A549 (cell line): ENCODE data around the gene CDYL. TPM values are rescaled to one million over a fixed set of nuclear protein-coding genes. Genes with fewer than 3 reads are reported as not detected.
A peak's percentile ranks its signal among the peaks of the same experiment; 100 is the strongest.

Experiments
- ATAC-seq, 2 experiments: fragments of 200-7000 bp in 1 of 2; fragments of >200 bp in 1 of 2; cut with Nextera tagmentation in 1 of 2; cut with Tn5 transposase in 1 of 2; 3 replicates each; pipeline versions ENCODE4 v1.8.0 to v1.9.1; 2018 to 2020; ENCODE audit warnings: mild to moderate bottlenecking in 1 of 2, moderate library complexity in 1 of 2
- CTCF ChIA-PET: fragments of 300-600 bp; sonication (Branson Sonifier 250); formaldehyde crosslinking; extraction: SDS; loops from one replicate; lab custom pipeline; 2021; ENCODE audit warnings: antibody characterized with exemption, inconsistent platforms; lab: Yijun Ruan, JAX
- POLR2A ChIA-PET: fragments of 350-600 bp; formaldehyde crosslinking; extraction: SDS; loops from one replicate; lab custom pipeline; 2021; ENCODE audit warnings: antibody characterized with exemption, inconsistent platforms; lab: Yijun Ruan, JAX
- DNase-seq, 2 experiments: peaks; one replicate each; pipeline versions ENCODE4 v3.0.0 to v3.0.0-alpha.2; 2011 to 2016; ENCODE audit warnings: low read depth in 1 of 2, low spot score in 1 of 2
- FAIRE-seq: peaks from 2 replicates; lab custom pipeline; 2011; peaks lifted over from hg19 to GRCh38; lab: Jason Lieb, UNC
- H3K27ac ChIP-seq, 2 experiments: fragments of >200 bp; sonication (Bioruptor Twin); formaldehyde crosslinking; 3 replicates each; pipeline ENCODE4 v1.5.1; 2016 to 2017
- H3K4me1 ChIP-seq: fragments of >200 bp; sonication (Bioruptor Twin); formaldehyde crosslinking; 3 replicates; pipeline ENCODE4 v1.6.1; 2016
- H3K4me2 ChIP-seq: fragments of >200 bp; sonication (Bioruptor Twin); formaldehyde crosslinking; 3 replicates; pipeline ENCODE4 v1.6.1; 2016
- H3K4me3 ChIP-seq: fragments of >200 bp; sonication (Bioruptor Twin); formaldehyde crosslinking; 3 replicates; pipeline ENCODE4 v1.5.1; 2016
- H3K9me3 ChIP-seq: fragments of >200 bp; sonication (Bioruptor Twin); formaldehyde crosslinking; 3 replicates; pipeline ENCODE4 v1.6.1; 2016
- ATOH8 ChIP-seq: fragments of 250-450 bp; sonication (Bioruptor Pico); IDR thresholded peaks from 2 replicates; pipeline ENCODE4 v1.5.0; 2020; ENCODE audit warnings: low read depth, mild to moderate bottlenecking, moderate library complexity
- CBX8 ChIP-seq: fragments of 200-600 bp; sonication (generic); IDR thresholded peaks from 2 replicates; pipeline ENCODE4 v1.6.1; 2016
- EHF ChIP-seq: fragments of 250-450 bp; sonication (Bioruptor Pico); IDR thresholded peaks from 2 replicates; pipeline ENCODE4 v1.5.0; 2020; ENCODE audit warnings: mild to moderate bottlenecking
- EP300 ChIP-seq, 2 experiments: fragments of >200 bp; sonication (Bioruptor Twin); formaldehyde crosslinking; IDR thresholded peaks; 2 replicates in 1 of 2; 3 replicates in 1 of 2; pipeline ENCODE4 v1.6.1; 2016 to 2017
- FOXS1 ChIP-seq: fragments of 250-450 bp; sonication (Bioruptor Pico); IDR thresholded peaks from 2 replicates; pipeline ENCODE4 v1.5.0; 2020; ENCODE audit warnings: mild to moderate bottlenecking, moderate library complexity
- HES2 ChIP-seq: fragments of >200 bp; sonication (Bioruptor Twin); formaldehyde crosslinking; IDR thresholded peaks from 2 replicates; pipeline ENCODE4 v1.6.1; 2016
- HOXB5 ChIP-seq: fragments of 250-450 bp; sonication (Bioruptor Pico); IDR thresholded peaks from 2 replicates; pipeline ENCODE4 v1.5.0; 2020; ENCODE audit warnings: mild to moderate bottlenecking, moderate library complexity
- KDM5A ChIP-seq: fragments of 200-600 bp; sonication (generic); IDR thresholded peaks from 2 replicates; pipeline ENCODE4 v1.6.1; 2016; ENCODE audit warnings: antibody characterized with exemption, mild to moderate bottlenecking
- MYC ChIP-seq: IDR thresholded peaks from 2 replicates; pipeline ENCODE4 v1.6.1; 2012; ENCODE audit warnings: mild to moderate bottlenecking, inconsistent platforms, low read length, improper control_type of control experiment, borderline replicate concordance
- NPAS2 ChIP-seq: fragments of 250-450 bp; sonication (Bioruptor Pico); IDR thresholded peaks from 2 replicates; pipeline ENCODE4 v1.8.0; 2022; ENCODE audit warnings: mild to moderate bottlenecking, moderate library complexity, borderline replicate concordance
- PHF8 ChIP-seq: fragments of 200-600 bp; sonication (generic); IDR thresholded peaks from 2 replicates; pipeline ENCODE4 v1.6.1; 2016; ENCODE audit warnings: low read depth, mild to moderate bottlenecking, antibody characterized with exemption, moderate library complexity, borderline replicate concordance
- POLR2A ChIP-seq: IDR thresholded peaks from 2 replicates; pipeline ENCODE4 v1.6.1; 2012; ENCODE audit warnings: mild to moderate bottlenecking, low read length
- POLR2AphosphoS2 ChIP-seq: conservative IDR thresholded peaks from 2 replicates; pipeline ENCODE4 v1.6.1; 2012; ENCODE audit warnings: low read length, improper control_type of control experiment, inconsistent platforms
- RNF2 ChIP-seq: fragments of 200-600 bp; sonication (generic); IDR thresholded peaks from 2 replicates; pipeline ENCODE4 v1.6.1; 2016; ENCODE audit warnings: low read depth, mild to moderate bottlenecking, antibody characterized with exemption, moderate library complexity, borderline replicate concordance
- SMC3 ChIP-seq: fragments of >200 bp; sonication (Bioruptor Twin); formaldehyde crosslinking; IDR thresholded peaks from 3 replicates; pipeline ENCODE4 v1.6.1; 2018; ENCODE audit warnings: inconsistent platforms
- TP53 ChIP-seq: fragments of 250-450 bp; sonication (Bioruptor Pico); IDR thresholded peaks from 2 replicates; pipeline ENCODE4 v1.5.0; 2021; ENCODE audit warnings: mild to moderate bottlenecking, moderate library complexity
- ZFP36 ChIP-seq: fragments of 450-650 bp; IDR thresholded peaks from 2 replicates; pipeline ENCODE4 v1.6.1; 2014; ENCODE audit warnings: borderline replicate concordance; ENCODE audit not compliant: partially characterized antibody
- ZNF302 ChIP-seq: fragments of 250-450 bp; sonication (Bioruptor Pico); IDR thresholded peaks from 2 replicates; pipeline ENCODE4 v1.9.0; 2021; ENCODE audit warnings: inconsistent platforms, mild to moderate bottlenecking, moderate library complexity
- WGBS: methylation state at CpG from one replicate; pipeline ENCODE4 v1.1.6; 2017; ENCODE audit errors: missing lambda C conversion rate; 5-methylcytosine and 5-hydroxymethylcytosine counted together
- polyA plus RNA-seq, 4 experiments: library from polyadenylated mRNA; depleted of rRNA in 3 of 4; stranded (reverse); fragments of >200 nt; fragmentation: RNase III in 1 of 4; extraction: RNeasy Plus Mini Kit Qiagen cat#74134 plus additional on column Dnase treatment in 1 of 4; gene quantifications; 2 replicates in 3 of 4; 3 replicates in 1 of 4; pipeline ENCODE4 v1.2.3, GENCODE V29; 2011 to 2017
- TF ChIP-seq, protein P1 (sequence below): fragments of 200-600 bp; sonication (generic); IDR thresholded peaks from 2 replicates; pipeline ENCODE4 v1.6.1; 2016; ENCODE audit warnings: antibody characterized with exemption, mild to moderate bottlenecking, moderate library complexity
- TF ChIP-seq, protein P2 (sequence below): IDR thresholded peaks from 2 replicates; pipeline ENCODE4 v1.6.1; 2012

CDYL gene
- polyA plus RNA-seq, 2 of the 4 experiments (the other 2 are of a cell fraction) = 18.6 to 42.7 TPM

DNA sequence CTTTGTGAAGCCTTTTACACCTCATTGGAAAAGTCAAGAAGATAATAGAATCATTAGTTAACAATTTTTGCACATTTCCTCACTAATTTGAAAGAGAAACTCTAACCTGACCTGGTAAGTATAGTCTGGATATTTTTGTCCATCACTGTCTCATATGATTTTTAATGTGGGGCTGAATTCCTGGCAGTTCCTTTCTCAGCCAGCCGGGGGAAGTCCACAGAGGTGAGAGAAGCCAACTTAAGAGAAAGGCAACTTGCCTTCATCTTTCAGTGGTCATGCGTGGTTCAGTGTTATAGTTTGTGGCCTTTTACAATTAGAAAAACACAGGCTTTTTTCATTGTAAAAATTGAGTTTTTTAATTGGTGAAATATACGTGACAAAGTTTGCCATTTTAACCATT is 80.6 kb downstream of the CDYL start:
- FAIRE-seq = no peak
- POLR2A ChIA-PET = no interaction called here
- TF ChIP-seq ZNF302 (CRISPR knock-in tag) (no peak), EHF (no peak), PHF8 (no peak), TP53 (CRISPR knock-in tag) (no peak), KDM5A (no peak), ZFP36 (no peak), CBX8 (no peak), SMC3 (no peak), POLR2AphosphoS2 (no peak), EP300 (IDR thresholded peaks at IDR 0.05) (no peak)
- TF ChIP-seq, protein P1, sequence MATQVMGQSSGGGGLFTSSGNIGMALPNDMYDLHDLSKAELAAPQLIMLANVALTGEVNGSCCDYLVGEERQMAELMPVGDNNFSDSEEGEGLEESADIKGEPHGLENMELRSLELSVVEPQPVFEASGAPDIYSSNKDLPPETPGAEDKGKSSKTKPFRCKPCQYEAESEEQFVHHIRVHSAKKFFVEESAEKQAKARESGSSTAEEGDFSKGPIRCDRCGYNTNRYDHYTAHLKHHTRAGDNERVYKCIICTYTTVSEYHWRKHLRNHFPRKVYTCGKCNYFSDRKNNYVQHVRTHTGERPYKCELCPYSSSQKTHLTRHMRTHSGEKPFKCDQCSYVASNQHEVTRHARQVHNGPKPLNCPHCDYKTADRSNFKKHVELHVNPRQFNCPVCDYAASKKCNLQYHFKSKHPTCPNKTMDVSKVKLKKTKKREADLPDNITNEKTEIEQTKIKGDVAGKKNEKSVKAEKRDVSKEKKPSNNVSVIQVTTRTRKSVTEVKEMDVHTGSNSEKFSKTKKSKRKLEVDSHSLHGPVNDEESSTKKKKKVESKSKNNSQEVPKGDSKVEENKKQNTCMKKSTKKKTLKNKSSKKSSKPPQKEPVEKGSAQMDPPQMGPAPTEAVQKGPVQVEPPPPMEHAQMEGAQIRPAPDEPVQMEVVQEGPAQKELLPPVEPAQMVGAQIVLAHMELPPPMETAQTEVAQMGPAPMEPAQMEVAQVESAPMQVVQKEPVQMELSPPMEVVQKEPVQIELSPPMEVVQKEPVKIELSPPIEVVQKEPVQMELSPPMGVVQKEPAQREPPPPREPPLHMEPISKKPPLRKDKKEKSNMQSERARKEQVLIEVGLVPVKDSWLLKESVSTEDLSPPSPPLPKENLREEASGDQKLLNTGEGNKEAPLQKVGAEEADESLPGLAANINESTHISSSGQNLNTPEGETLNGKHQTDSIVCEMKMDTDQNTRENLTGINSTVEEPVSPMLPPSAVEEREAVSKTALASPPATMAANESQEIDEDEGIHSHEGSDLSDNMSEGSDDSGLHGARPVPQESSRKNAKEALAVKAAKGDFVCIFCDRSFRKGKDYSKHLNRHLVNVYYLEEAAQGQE = no peak
- CTCF ChIA-PET = no interaction called here
- no peak for DNase-seq
- Histone ChIP-seq H3K4me3 (no peak overlapping the region), H3K9me3 (no peaks in the 10 kb centered on the region), H3K4me2 (no peak overlapping the region), H3K4me1 (peaks cover 24% of the 10 kb centered on the region), H3K27ac (no peak overlapping the region)
- ATAC-seq = peak in 1 of 2 experiments; percentile 64; a peak in 3 of 6 replicates
- whole genome bisulfite sequencing = 79% methylated on average over 3 of the region's 3 CpGs

DNA sequence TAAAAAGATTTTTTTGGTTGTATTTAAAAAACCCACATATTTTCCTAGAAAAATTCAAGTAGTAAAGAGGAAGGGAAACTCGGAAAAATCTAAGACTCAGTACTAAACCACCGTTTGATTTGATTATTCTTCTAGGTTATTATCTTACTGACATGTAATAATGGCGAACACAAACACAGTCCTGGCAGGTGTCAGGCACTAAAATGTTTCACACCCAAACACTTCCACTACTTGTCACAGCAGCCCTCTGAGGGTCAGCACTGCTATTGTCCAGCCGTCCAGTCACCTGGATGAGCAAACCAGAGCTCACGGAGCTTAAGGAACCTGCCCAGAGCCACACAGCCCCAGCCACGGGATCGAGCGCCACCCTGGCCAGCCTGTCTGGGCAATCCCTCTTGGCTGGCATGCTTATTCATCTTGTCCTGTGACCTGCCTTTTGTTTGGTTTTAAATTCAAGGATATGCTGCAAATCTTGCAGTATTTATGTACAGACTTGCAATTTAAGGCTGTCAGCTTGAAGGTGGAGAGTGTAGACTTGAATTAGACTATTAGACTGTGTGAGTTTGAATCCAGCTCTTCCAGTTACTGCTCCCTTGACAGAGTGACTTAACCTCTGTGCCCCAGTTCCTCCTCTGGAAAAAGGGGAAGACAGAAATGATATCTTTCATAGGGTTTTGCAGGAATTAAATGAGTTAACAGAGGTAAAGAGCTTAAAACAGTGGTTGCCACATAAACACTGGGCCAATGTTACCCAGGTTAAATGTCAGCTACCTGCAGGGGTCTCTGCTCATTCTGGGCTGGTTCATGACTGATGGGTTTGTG is 82.2 kb downstream of the CDYL start:
- FAIRE-seq (no peak), ATAC-seq (no peak), DNase-seq (no peak)
- H3K4me1 ChIP-seq = peaks cover 22% of the 10 kb centered on the region
- no peak overlapping the region for H3K4me2 ChIP-seq
- no peak overlapping the region for H3K27ac ChIP-seq
- POLR2A ChIA-PET = interaction anchor here (0.5 kb wide), 1 partner anchor 43 kb away, joined by 3 read pairs; no protein-coding TSS in a partner anchor
- WGBS = 91% methylated on average over 8 of the region's 8 CpGs
- CTCF ChIA-PET = interaction anchor here (0.9 kb wide), 1 partner anchor 13 kb away, joined by 5 read pairs; no protein-coding TSS in a partner anchor
- no peak for TF ChIP-seq RNF2
- no peak for TF ChIP-seq ATOH8 (CRISPR knock-in tag)
- TF ChIP-seq MYC = no peak
- TF ChIP-seq HES2 = no peak
- TF ChIP-seq POLR2A = no peak
- TF ChIP-seq NPAS2 = no peak
- TF ChIP-seq HOXB5 (CRISPR knock-in tag) = no peak
- TF ChIP-seq, protein P2, sequence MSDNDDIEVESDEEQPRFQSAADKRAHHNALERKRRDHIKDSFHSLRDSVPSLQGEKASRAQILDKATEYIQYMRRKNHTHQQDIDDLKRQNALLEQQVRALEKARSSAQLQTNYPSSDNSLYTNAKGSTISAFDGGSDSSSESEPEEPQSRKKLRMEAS = no peak
- no peak for TF ChIP-seq FOXS1 (CRISPR knock-in tag)
- TF ChIP-seq, all 56 proteins: peak for 0
- no peak overlapping the region for H3K4me3 ChIP-seq
- no peaks in the 10 kb centered on the region for H3K9me3 ChIP-seq
